T-helper 2 cell treated with Interferon-gamma antibody and Interleukin-4, amounts not matched to agents 5 μg/mL and 100 μg/mL, for 36 hours (primary cell): ENCODE measurements around the gene ETNK2.

Experiments
- DNase-seq: peaks from one replicate; pipeline ENCODE4 v3.0.0; 2021; ENCODE audit warnings: low spot score
- H3K27ac Mint-ChIP-seq: one replicate; pipeline ENCODE4 v1.8.0; 2021; ENCODE audit warnings: mild to moderate bottlenecking, mixed read lengths
- H3K27me3 Mint-ChIP-seq: one replicate; pipeline ENCODE4 v1.8.0; 2021; ENCODE audit warnings: low read depth, mixed read lengths
- H3K36me3 Mint-ChIP-seq: one replicate; pipeline ENCODE4 v1.8.0; 2021; ENCODE audit warnings: low read depth, mixed read lengths
- H3K4me1 Mint-ChIP-seq: one replicate; pipeline ENCODE4 v1.8.0; 2021; ENCODE audit warnings: low read depth, mixed read lengths
- H3K4me3 Mint-ChIP-seq: one replicate; pipeline ENCODE4 v1.8.0; 2022; ENCODE audit warnings: mild to moderate bottlenecking, moderate library complexity, mixed read lengths
- H3K9me3 Mint-ChIP-seq: one replicate; pipeline ENCODE4 v1.8.0; 2021; ENCODE audit warnings: mixed read lengths

The ETNK2 gene

DNA sequence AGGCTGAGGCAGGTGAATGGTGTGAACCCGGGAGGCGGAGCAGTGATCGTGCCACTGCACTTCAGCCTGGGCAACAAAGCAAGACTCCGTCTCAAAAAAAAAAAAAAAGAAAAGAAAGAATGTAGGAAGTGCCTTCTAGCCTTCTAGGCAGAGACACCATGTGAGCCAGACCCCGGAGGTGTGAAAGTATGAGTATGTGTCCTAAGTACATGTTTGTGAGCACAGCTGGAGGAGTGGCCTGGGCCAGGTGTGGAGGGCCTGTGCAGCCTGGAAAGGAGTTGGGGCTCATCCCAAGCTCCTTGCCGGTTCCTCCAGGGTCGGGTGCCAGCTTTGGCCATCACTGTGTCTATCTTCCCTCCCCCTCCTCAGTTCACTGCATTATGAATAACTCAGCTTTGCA lies 66.0 kb downstream of the ETNK2 start:
- no peaks in the 10 kb centered on the region for H3K4me1 Mint-ChIP-seq
- H3K36me3 Mint-ChIP-seq, result no peaks in the 10 kb centered on the region
- H3K9me3 Mint-ChIP-seq, result no peaks in the 10 kb centered on the region
- DNase-seq, result no peak
- no peak overlapping the region for H3K4me3 Mint-ChIP-seq
- no peak overlapping the region for H3K27ac Mint-ChIP-seq
- H3K27me3 Mint-ChIP-seq, result no peaks in the 10 kb centered on the region

- Mint-ChIP-seq H3K27ac (no peak overlapping the region), H3K27me3 (no peaks in the 10 kb centered on the region), H3K36me3 (no peaks in the 10 kb centered on the region), H3K4me3 (no peak overlapping the region), H3K9me3 (no peaks in the 10 kb centered on the region), H3K4me1 (peaks cover 1% of the 10 kb centered on the region)
- DNase-seq, result no peak
Measured at GRCh38 chr1:204084247-204084772, 67.5 kb downstream of the ETNK2 start.

- H3K4me1 Mint-ChIP-seq, result peaks cover 1% of the 10 kb centered on the region
- H3K9me3 Mint-ChIP-seq, result no peaks in the 10 kb centered on the region
- H3K4me3 Mint-ChIP-seq, result no peak overlapping the region
- no peak overlapping the region for H3K27ac Mint-ChIP-seq
- DNase-seq, result no peak
- no peaks in the 10 kb centered on the region for H3K36me3 Mint-ChIP-seq
- peaks cover 2% of the 10 kb centered on the region for H3K27me3 Mint-ChIP-seq
Measured at GRCh38 chr1:204083491-204083890, 68.4 kb downstream of the ETNK2 start.

GRCh38 chr1:204081791-204082513 lies 69.9 kb downstream of the ETNK2 start:
- Mint-ChIP-seq H3K36me3 (no peaks in the 10 kb centered on the region), H3K4me3 (no peak overlapping the region), H3K4me1 (peaks cover 1% of the 10 kb centered on the region), H3K9me3 (no peaks in the 10 kb centered on the region), H3K27me3 (peaks cover 15% of the 10 kb centered on the region), H3K27ac (no peak overlapping the region)
- DNase-seq, result no peak

DNA sequence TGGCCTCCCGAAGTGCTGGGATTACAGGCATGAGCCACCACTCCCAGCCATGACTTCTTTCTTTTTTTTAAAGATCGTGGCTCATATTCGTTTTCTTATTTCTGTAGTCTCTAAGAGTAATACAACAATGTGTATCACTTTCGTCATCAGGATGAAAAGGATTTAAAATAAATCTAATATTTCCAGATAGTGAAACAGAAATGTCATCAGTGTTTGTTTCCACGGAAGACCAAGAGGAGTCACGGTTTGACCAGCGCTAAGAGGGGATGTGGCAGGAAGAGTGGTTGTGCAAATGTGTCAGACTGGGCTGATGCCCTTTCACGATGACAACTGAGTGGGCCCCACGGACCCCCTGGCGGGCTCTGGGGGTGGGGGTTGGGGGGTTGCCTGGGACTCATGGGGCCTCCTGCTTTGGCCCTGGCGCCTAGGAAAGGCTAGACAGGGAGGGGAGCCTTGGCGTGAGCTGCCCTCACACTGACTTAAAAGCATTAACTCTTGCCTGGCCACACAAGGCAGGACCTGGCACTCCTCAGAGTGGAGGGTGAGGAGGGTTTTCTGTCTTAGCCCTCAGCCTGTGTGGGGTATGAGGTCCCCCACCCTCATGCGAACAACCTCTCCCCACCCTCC lies 70.6 kb downstream of the ETNK2 start:
- H3K4me1 Mint-ChIP-seq, result peaks cover 1% of the 10 kb centered on the region
- peaks cover 22% of the 10 kb centered on the region for H3K27me3 Mint-ChIP-seq
- H3K9me3 Mint-ChIP-seq, result no peaks in the 10 kb centered on the region
- H3K27ac Mint-ChIP-seq, result no peak overlapping the region
- DNase-seq, result no peak
- H3K36me3 Mint-ChIP-seq, result no peaks in the 10 kb centered on the region
- no peak overlapping the region for H3K4me3 Mint-ChIP-seq
